GM12878 (cell line): ENCODE results near the gene ARPP21. TPM values are rescaled to one million over a fixed set of nuclear protein-coding genes. Genes with fewer than 3 reads are reported as not detected.

Source experiments
- ATAC-seq: fragments of 200-7000 bp; cut with Tn5 transposase; 3 replicates; pipeline ENCODE4 v1.9.1; 2020; ENCODE audit warnings: mild to moderate bottlenecking, moderate library complexity
- BruUV-seq: library from RNA; stranded (reverse); fragments of 400-500 nt; replicated peaks from 2 replicates; lab custom pipeline; 2021; lab: Mats Ljungman, UMichigan
- CTCF ChIA-PET: fragments of 300-600 bp; sonication (Branson Sonifier 250); formaldehyde crosslinking; extraction: SDS; loops from one replicate; lab custom pipeline; 2021; ENCODE audit warnings: inconsistent platforms; lab: Yijun Ruan, JAX
- POLR2A ChIA-PET: fragments of 350-600 bp; formaldehyde crosslinking; extraction: SDS; loops from one replicate; lab custom pipeline; 2021; ENCODE audit warnings: inconsistent platforms; lab: Charles Lee
- RAD21 ChIA-PET: fragments of 300-600 bp; sonication (Branson Sonifier 250); formaldehyde crosslinking; loops from one replicate; lab custom pipeline; 2023; ENCODE audit warnings: antibody characterized with exemption; ENCODE audit not compliant: unreplicated experiment; lab: Charles Lee
- SMC1A ChIA-PET: fragments of 300-600 bp; sonication (Branson Sonifier 250); formaldehyde crosslinking; loops from one replicate; lab custom pipeline; 2023; ENCODE audit not compliant: unreplicated experiment, uncharacterized antibody; lab: Charles Lee
- DNase-seq: peaks from one replicate; pipeline ENCODE4 v3.0.0-alpha.2; 2011; ENCODE audit warnings: low read depth, low spot score
- FAIRE-seq: peaks from 3 replicates; lab custom pipeline; 2011; peaks lifted over from hg19 to GRCh38; lab: Jason Lieb, UNC
- H2AFZ ChIP-seq: 2 replicates; pipeline ENCODE4 v1.6.0; 2011; ENCODE audit warnings: low read depth, low read length, control low read depth; ENCODE audit not compliant: control insufficient read depth
- H3K27ac ChIP-seq: 2 replicates; pipeline ENCODE4 v1.5.1; 2011; ENCODE audit warnings: control low read depth; ENCODE audit not compliant: control insufficient read depth, insufficient read depth
- H3K27me3 ChIP-seq, 2 experiments: replicated peaks in 1 of 2; 2 replicates each; pipeline versions ENCODE4 v1.6.0 to v1.6.1; 2011; ENCODE audit warnings: low read length in 1 of 2; ENCODE audit not compliant: control insufficient read depth in 2 of 2, insufficient read depth in 2 of 2
- H3K36me3 ChIP-seq, 2 experiments: 2 replicates each; pipeline ENCODE4 v1.5.1; 2011; ENCODE audit warnings: low read length in 1 of 2; ENCODE audit not compliant: control insufficient read depth in 2 of 2, insufficient read depth in 2 of 2
- H3K4me1 ChIP-seq: 2 replicates; pipeline ENCODE4 v1.6.1; 2011; ENCODE audit warnings: mild to moderate bottlenecking, low read length, moderate library complexity, mixed read lengths; ENCODE audit not compliant: control insufficient read depth, insufficient read depth
- H3K4me2 ChIP-seq: 2 replicates; pipeline ENCODE4 v1.6.0; 2011; ENCODE audit warnings: control low read depth; ENCODE audit not compliant: control insufficient read depth, insufficient read depth
- H3K4me3 ChIP-seq: fragments of 200-600 bp; sonication (generic); 2 replicates; pipeline ENCODE4 v1.5.1; 2016
- H3K79me2 ChIP-seq: 2 replicates; pipeline ENCODE4 v1.6.0; 2011; ENCODE audit warnings: low read length; ENCODE audit not compliant: control insufficient read depth, insufficient read depth
- H3K9ac ChIP-seq: 2 replicates; pipeline ENCODE4 v1.8.0; 2011; ENCODE audit warnings: low read length, control low read depth, mixed read lengths; ENCODE audit not compliant: control insufficient read depth, insufficient read depth
- H3K9me3 ChIP-seq: replicated peaks from 3 replicates; pipeline ENCODE4 v1.5.1; 2011; ENCODE audit warnings: mild to moderate bottlenecking, low read length; ENCODE audit not compliant: control insufficient read depth, insufficient read depth
- H4K20me1 ChIP-seq: 2 replicates; pipeline ENCODE4 v1.6.0; 2011; ENCODE audit not compliant: control insufficient read depth, insufficient read depth
- HCFC1 ChIP-seq: fragments of 150-350 bp; IDR thresholded peaks from 2 replicates; pipeline ENCODE4 v1.6.1; 2014; ENCODE audit warnings: low read length
- MLLT1 ChIP-seq: fragments of 450-650 bp; IDR thresholded peaks from 2 replicates; pipeline ENCODE4 v1.6.1; 2016; ENCODE audit warnings: mild to moderate bottlenecking
- NKRF ChIP-seq: fragments of 450-650 bp; conservative IDR thresholded peaks from 2 replicates; pipeline ENCODE4 v1.6.1; 2017; ENCODE audit warnings: mild to moderate bottlenecking, moderate library complexity
- NR2C1 ChIP-seq: fragments of 450-650 bp; IDR thresholded peaks from 2 replicates; pipeline ENCODE4 v1.6.1; 2017; ENCODE audit warnings: antibody characterized with exemption, mild to moderate bottlenecking, moderate library complexity
- PAX8 ChIP-seq: fragments of 450-650 bp; IDR thresholded peaks from 2 replicates; pipeline ENCODE4 v1.6.1; 2017; ENCODE audit warnings: mild to moderate bottlenecking, moderate library complexity
- SMARCA5 ChIP-seq: fragments of 450-650 bp; IDR thresholded peaks from 2 replicates; pipeline ENCODE4 v1.6.1; 2017; ENCODE audit warnings: mild to moderate bottlenecking
- SMC3 ChIP-seq: IDR thresholded peaks from 2 replicates; pipeline ENCODE4 v1.6.1; 2011; ENCODE audit warnings: low read length, improper control_type of control experiment, borderline replicate concordance
- TARDBP ChIP-seq: IDR thresholded peaks from 2 replicates; pipeline ENCODE4 v1.6.1; 2016; ENCODE audit warnings: borderline replicate concordance
- ZNF217 ChIP-seq: fragments of 450-650 bp; IDR thresholded peaks from 2 replicates; pipeline ENCODE4 v1.6.1; 2017; ENCODE audit warnings: antibody characterized with exemption, mild to moderate bottlenecking
- WGBS: methylation state at CpG from one replicate; pipeline ENCODE4 v1.1.6; 2016; ENCODE audit warnings: low lambda C conversion rate; ENCODE audit not compliant: insufficient replicate concordance, insufficient coverage; ENCODE audit errors: missing lambda C conversion rate; 5-methylcytosine and 5-hydroxymethylcytosine counted together
- in situ Hi-C: fragments of 300-500 bp; cut with MboI; formaldehyde crosslinking; loops from 9 replicates; pipeline ENCODE4 v1.14.3; 2018; ENCODE audit warnings: mixed read lengths
- intact Hi-C: fragments of 100-400 bp; cut with micrococcal nuclease; formaldehyde crosslinking; loops from one replicate; pipeline ENCODE4 v1.14.2; 2022; ENCODE audit not compliant: unreplicated experiment
- polyA plus RNA-seq, 11 experiments: library from polyadenylated mRNA; depleted of rRNA in 4 of 11; unstranded in 6 of 11; stranded (reverse) in 5 of 11; fragments of >200 nt; fragmentation: Nextera tagmentation in 4 of 11; fragmentation: Illumina TruSeq in 1 of 11; extraction: Ambion mirVana in 4 of 11; extraction: Trizol in 1 of 11; gene quantifications; 1 replicate in 1 of 11; 2 replicates in 10 of 11; pipeline versions ENCODE4 v1.2.1 to v1.2.3, GENCODE V29; 2011 to 2016; ENCODE audit warnings: inconsistent platforms in 2 of 11, missing spikeins in 2 of 11, low read depth in 1 of 11
- total RNA-seq, 4 experiments: library from RNA; depleted of rRNA in 3 of 4; stranded (reverse); fragments of >200 nt in 3 of 4; fragmentation: Illumina TruSeq in 1 of 4; extraction: Trizol in 1 of 4; gene quantifications; 2 replicates each; pipeline versions ENCODE4 v1.2.1 to v1.2.3, GENCODE V29; 2013 to 2021
- TF ChIP-seq, protein P1 (sequence below): IDR thresholded peaks from 2 replicates; pipeline ENCODE4 v1.6.1; 2012; ENCODE audit warnings: mild to moderate bottlenecking, low read depth, low read length
- TF ChIP-seq, protein P2 (sequence below): fragments of 450-650 bp; IDR thresholded peaks from 2 replicates; pipeline ENCODE4 v1.6.1; 2016; ENCODE audit warnings: mild to moderate bottlenecking, moderate library complexity, borderline replicate concordance
- TF ChIP-seq, protein P3 (sequence below): fragments of 150-350 bp; IDR thresholded peaks from 2 replicates; pipeline ENCODE4 v1.6.1; 2014; ENCODE audit warnings: mild to moderate bottlenecking, low read depth, low read length

The ARPP21 gene
- total and polyA plus RNA-seq, 10 of the 15 experiments (the other 5 are each of a cell fraction or from before 2014, with no cell fraction given) = not detected

DNA sequence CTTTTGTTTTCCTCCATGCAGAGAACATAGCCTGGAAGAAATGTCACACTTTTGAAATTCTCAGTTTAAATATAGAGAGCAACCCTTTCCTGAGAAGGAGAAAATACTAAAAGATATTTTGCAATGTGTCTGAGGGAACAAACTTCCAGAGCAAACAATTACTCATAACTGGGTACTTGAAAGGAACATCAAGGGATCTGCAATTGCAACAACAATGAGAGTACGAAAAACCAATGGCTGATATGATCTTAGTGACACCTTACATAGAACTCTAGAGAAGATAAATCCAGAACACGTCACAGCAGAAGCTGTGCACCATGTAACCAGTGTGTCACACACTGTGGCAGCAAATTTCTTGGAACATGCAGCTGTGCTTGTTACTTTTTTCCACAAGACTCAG is 14.6 kb upstream of the ARPP21 start:
- POLR2A ChIA-PET = no interaction called here
- TF ChIP-seq SMC3 (no peak), NKRF (no peak), PAX8 (no peak), TARDBP (no peak), HCFC1 (no peak), SMARCA5 (no peak), NR2C1 (no peak), MLLT1 (no peak), ZNF217 (no peak)
- TF ChIP-seq, protein P1, sequence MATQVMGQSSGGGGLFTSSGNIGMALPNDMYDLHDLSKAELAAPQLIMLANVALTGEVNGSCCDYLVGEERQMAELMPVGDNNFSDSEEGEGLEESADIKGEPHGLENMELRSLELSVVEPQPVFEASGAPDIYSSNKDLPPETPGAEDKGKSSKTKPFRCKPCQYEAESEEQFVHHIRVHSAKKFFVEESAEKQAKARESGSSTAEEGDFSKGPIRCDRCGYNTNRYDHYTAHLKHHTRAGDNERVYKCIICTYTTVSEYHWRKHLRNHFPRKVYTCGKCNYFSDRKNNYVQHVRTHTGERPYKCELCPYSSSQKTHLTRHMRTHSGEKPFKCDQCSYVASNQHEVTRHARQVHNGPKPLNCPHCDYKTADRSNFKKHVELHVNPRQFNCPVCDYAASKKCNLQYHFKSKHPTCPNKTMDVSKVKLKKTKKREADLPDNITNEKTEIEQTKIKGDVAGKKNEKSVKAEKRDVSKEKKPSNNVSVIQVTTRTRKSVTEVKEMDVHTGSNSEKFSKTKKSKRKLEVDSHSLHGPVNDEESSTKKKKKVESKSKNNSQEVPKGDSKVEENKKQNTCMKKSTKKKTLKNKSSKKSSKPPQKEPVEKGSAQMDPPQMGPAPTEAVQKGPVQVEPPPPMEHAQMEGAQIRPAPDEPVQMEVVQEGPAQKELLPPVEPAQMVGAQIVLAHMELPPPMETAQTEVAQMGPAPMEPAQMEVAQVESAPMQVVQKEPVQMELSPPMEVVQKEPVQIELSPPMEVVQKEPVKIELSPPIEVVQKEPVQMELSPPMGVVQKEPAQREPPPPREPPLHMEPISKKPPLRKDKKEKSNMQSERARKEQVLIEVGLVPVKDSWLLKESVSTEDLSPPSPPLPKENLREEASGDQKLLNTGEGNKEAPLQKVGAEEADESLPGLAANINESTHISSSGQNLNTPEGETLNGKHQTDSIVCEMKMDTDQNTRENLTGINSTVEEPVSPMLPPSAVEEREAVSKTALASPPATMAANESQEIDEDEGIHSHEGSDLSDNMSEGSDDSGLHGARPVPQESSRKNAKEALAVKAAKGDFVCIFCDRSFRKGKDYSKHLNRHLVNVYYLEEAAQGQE = no peak
- TF ChIP-seq, protein P2, sequence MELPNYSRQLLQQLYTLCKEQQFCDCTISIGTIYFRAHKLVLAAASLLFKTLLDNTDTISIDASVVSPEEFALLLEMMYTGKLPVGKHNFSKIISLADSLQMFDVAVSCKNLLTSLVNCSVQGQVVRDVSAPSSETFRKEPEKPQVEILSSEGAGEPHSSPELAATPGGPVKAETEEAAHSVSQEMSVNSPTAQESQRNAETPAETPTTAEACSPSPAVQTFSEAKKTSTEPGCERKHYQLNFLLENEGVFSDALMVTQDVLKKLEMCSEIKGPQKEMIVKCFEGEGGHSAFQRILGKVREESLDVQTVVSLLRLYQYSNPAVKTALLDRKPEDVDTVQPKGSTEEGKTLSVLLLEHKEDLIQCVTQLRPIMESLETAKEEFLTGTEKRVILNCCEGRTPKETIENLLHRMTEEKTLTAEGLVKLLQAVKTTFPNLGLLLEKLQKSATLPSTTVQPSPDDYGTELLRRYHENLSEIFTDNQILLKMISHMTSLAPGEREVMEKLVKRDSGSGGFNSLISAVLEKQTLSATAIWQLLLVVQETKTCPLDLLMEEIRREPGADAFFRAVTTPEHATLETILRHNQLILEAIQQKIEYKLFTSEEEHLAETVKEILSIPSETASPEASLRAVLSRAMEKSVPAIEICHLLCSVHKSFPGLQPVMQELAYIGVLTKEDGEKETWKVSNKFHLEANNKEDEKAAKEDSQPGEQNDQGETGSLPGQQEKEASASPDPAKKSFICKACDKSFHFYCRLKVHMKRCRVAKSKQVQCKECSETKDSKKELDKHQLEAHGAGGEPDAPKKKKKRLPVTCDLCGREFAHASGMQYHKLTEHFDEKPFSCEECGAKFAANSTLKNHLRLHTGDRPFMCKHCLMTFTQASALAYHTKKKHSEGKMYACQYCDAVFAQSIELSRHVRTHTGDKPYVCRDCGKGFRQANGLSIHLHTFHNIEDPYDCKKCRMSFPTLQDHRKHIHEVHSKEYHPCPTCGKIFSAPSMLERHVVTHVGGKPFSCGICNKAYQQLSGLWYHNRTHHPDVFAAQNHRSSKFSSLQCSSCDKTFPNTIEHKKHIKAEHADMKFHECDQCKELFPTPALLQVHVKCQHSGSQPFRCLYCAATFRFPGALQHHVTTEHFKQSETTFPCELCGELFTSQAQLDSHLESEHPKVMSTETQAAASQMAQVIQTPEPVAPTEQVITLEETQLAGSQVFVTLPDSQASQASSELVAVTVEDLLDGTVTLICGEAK = no peak
- TF ChIP-seq, protein P3, sequence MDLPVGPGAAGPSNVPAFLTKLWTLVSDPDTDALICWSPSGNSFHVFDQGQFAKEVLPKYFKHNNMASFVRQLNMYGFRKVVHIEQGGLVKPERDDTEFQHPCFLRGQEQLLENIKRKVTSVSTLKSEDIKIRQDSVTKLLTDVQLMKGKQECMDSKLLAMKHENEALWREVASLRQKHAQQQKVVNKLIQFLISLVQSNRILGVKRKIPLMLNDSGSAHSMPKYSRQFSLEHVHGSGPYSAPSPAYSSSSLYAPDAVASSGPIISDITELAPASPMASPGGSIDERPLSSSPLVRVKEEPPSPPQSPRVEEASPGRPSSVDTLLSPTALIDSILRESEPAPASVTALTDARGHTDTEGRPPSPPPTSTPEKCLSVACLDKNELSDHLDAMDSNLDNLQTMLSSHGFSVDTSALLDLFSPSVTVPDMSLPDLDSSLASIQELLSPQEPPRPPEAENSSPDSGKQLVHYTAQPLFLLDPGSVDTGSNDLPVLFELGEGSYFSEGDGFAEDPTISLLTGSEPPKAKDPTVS = no peak

More for the DNA sequence above, 14.6 kb upstream of the ARPP21 start:
- Histone ChIP-seq H4K20me1 (no peaks in the 10 kb centered on the region), H3K79me2 (no peaks in the 10 kb centered on the region), H3K36me3 (no peaks in the 10 kb centered on the region), H3K4me3 (no peak overlapping the region), H2AFZ (no peak overlapping the region), H3K9ac (no peak overlapping the region), H3K9me3 (no peaks in the 10 kb centered on the region), H3K27me3 (no peaks in the 10 kb centered on the region), H3K4me1 (no peaks in the 10 kb centered on the region), H3K4me2 (no peak overlapping the region), H3K27ac (no peak overlapping the region)
- no peak for DNase-seq
- intact Hi-C loops = no loop called here
- ATAC-seq = no peak
- FAIRE-seq = no peak
- RAD21 ChIA-PET = no interaction called here
- in situ Hi-C loops = no loop called here
- CTCF ChIA-PET = no interaction called here
- WGBS = 0% methylated on average over 2 of the region's 2 CpGs
- SMC1A ChIA-PET = no interaction called here
- no TSS peak for BruUV-seq
